GM21786 (cell line): ENCODE data around the gene SLC4A4.

Experiments
- ATAC-seq: cut with Tn5 transposase; IDR thresholded peaks from one replicate; pipeline ENCODE4 v1.9.1; 2021; ENCODE audit not compliant: unreplicated experiment

The SLC4A4 gene

GRCh38 chr4:71356924-71357663 lies 18.3 kb downstream of the SLC4A4 start:
- ATAC-seq = no peak

- no peak for ATAC-seq
Measured at GRCh38 chr4:71360844-71361243, 22.0 kb downstream of the SLC4A4 start.

GRCh38 chr4:71361476-71361875 lies 22.7 kb downstream of the SLC4A4 start:
- ATAC-seq = no peak

- ATAC-seq = no peak
Measured at GRCh38 chr4:71366766-71367165, 27.9 kb downstream of the SLC4A4 start.

GRCh38 chr4:71367546-71367945 lies 28.7 kb downstream of the SLC4A4 start:
- no peak for ATAC-seq

DNA sequence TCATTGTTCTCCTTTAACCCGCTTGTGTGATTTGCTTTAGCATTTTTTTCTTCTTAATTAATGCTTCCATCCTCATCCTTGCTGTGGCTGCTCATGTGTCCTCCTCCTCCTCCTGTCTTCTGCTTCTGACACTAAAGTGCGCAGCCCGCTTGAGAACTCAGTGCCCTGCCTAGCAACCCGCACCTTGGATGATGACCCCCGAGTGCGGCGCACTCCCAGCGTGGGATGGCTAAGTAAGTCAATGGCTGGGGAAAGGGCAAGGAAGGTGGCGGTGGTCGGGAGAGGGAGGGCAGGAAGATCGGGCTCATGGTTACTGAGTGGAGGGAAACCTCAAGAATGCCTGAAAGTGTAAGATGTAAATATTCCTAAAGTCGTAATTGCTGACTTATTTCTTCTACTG lies 30.1 kb downstream of the SLC4A4 start:
- ATAC-seq = no peak

- ATAC-seq = no peak
Measured at GRCh38 chr4:71369536-71369935, 30.7 kb downstream of the SLC4A4 start.

DNA sequence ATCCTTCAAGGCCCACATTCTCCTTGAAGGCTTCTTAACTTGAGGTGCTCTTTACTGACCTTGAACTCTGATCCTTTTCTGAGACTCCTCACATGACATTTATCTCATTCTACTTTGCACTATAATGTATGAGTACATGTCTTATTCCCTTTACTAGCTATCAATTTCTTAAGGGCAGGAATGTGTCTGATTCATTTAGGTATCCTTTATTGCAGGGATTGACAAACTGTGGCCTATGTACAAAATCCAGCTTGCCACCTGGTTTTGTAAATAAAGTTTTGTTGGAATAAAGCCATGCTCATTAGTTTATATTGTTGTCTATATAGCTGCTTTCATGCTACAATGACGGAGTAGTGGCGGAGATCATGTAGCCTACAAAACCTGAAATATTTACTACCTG lies 36.7 kb downstream of the SLC4A4 start:
- ATAC-seq = no peak

DNA sequence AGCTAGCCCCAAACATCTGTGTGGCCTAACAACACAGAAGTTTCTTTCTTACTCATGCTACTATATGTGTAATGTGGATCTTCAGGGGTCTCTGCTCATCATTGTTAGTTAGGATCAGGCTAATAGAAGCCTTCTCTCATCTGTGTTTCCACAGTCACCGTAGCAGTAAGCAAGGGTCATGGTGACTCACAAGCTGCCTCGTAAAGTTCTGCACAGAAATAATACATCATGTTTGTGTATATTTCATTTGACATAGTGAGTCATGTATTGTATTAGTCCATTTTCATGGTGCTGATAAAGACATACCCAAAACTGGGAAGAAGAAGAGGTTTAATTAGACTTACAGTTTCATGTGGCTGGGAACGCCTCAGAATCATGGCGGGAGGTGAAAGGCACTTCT lies 38.7 kb downstream of the SLC4A4 start:
- no peak for ATAC-seq

DNA sequence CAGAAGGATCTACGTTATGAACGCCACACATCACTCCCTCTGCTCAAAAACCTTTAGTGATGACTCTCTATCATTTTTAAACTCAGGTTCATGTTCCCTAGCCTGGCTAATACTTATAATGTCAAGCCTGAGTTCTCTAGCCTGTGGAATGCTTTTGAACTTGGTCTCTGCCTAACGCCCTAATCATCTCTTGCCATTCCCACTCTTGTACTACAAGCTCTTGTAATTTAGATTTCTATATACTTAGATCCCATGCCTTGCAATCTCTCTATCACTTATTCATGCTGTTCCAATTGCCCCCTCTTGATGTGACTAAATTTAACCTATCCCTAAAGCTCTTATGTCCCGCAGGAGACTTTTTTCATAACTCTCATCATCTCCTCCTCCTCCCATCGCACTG lies 40.3 kb downstream of the SLC4A4 start:
- no peak for ATAC-seq

GRCh38 chr4:71380788-71381187 lies 42.0 kb downstream of the SLC4A4 start:
- ATAC-seq = no peak

GRCh38 chr4:71382125-71382899 lies 43.5 kb downstream of the SLC4A4 start:
- ATAC-seq = no peak

DNA sequence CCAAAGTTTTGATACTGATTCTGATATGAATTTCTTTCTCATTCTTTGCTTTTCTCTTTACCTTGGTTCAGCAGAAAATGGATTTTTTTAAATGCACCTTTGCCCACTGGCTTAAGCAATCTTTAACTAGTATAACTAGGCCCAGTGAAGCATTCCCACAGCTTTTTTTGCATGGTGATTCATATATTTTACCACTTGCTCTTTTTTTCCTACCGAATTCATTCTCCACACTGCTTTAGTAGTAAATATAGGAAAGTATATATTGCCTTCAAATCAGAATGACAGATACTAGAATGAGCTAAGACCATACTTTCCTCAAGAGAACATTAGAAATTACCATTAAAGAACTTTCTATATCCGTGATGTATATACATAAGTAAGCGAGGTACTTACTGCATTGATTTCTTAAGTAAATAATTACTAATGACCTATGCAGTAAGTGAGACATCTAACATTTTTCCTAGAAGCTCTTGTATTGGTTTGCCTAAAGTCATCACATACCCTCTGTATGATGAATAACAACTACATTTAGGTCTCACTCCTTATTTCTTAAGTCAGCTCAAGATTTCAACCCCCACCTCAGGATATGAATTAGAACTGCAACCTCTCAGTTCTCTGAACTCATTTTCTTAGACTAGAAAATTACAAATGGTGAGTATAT lies 44.2 kb downstream of the SLC4A4 start:
- ATAC-seq = no peak

GRCh38 chr4:71383984-71384383 lies 45.2 kb downstream of the SLC4A4 start:
- no peak for ATAC-seq

DNA sequence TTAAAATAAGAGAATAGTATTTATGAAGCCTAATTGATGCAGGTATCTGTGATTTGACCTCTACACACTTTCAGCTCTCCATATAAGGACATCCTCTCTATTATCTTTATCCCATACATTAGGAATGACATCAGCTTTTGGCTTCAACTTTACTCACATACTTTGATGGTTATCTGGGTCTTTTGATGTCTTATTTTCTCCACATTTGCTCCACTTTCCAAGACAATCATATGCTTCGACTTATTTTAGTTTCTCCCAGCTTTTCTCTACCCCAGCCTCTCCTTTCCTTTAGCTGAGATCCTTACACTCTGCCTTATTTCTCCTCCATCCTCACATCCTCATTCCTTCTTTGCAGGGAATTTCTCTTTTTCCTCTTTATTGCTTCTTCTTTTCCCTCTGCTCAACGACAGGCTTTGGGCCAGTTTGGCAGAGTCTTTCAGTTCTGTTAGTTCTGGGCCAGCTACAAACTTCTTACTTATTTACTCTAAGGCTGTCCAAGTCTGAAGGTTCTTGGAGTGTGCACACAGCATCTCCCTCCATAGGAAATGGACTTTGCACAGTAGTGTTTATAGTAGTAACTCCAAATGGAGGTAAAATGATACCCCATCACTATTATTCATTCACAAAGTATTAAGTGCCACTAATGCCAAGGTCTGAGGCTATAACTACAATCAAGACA lies 50.5 kb downstream of the SLC4A4 start:
- ATAC-seq = no peak

DNA sequence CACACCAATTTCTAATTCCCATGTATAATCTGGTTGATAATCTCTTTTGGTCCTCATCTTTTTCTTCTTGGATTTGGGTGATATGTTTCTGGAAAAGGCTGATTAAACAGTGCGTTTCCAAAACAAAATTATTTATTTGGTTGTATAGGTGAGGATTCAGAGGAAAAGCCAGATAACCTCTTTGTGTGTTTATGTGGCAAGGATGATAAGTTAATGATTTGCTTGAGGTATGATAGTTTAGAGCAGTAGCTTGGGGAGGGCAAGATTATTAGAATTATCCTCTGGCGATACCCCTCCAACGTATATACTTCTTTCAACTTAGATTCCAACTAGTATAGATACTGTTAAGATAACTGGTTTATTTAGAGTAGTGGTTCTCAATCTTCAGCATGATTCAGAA lies 53.3 kb downstream of the SLC4A4 start:
- ATAC-seq = no peak

- ATAC-seq = no peak
Measured at GRCh38 chr4:71396382-71396781, 57.6 kb downstream of the SLC4A4 start.

- no peak for ATAC-seq
Measured at GRCh38 chr4:71400810-71401209, 62.0 kb downstream of the SLC4A4 start.

DNA sequence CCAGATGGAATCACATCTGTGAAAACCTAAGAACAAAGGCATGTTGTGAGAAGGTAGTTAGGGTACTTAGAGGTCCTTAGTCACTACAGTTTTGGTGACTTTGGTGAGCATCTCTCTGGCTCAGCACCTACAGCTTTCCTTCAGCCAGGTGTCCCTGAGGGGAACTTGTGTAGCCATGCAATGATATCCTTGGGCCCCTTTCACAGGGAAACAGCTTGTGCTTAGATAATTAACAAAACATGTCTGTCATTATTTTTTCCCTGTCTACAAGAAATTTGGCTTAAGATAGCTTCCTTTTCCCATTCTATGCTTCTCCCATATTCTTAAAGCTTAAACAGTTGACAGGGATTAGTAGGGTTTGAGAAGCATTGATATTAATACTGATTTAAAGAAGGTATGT lies 63.8 kb downstream of the SLC4A4 start:
- no peak for ATAC-seq

GRCh38 chr4:71404049-71404448 lies 65.2 kb downstream of the SLC4A4 start:
- ATAC-seq = no peak

DNA sequence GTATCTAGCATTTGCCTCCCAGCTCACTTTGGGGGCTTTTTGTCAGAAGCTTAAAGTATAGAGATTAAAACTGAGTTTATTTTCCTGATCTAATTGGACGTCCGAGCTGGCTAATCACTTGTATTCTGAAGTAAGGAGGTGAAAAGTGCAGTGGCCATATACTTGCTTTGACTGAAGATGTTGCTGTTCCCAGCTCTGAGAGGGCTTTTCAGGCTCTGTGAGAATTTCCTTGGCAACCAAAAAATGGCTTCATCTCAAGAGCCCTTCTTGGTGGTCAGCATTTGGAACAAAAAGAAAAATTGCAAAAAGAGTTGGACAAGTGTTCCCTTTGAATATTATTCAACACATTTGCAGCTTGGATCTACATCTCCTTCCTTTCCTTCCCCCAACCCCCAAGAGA lies 67.0 kb downstream of the SLC4A4 start:
- no peak for ATAC-seq
